Measurements from ENCODE around the gene ELOVL6. TPM values are rescaled to one million over a fixed set of nuclear protein-coding genes. Genes with fewer than 3 reads are reported as not detected.
A peak's percentile ranks its signal among the peaks of the same experiment; 100 is the strongest.

ELOVL6 gene
- total RNA-seq, 3 donors from 2014 or later (not counting 1 experiment from before 2014, with no cell fraction given): 25.0 to 35.2 (median 30.9) TPM

DNA sequence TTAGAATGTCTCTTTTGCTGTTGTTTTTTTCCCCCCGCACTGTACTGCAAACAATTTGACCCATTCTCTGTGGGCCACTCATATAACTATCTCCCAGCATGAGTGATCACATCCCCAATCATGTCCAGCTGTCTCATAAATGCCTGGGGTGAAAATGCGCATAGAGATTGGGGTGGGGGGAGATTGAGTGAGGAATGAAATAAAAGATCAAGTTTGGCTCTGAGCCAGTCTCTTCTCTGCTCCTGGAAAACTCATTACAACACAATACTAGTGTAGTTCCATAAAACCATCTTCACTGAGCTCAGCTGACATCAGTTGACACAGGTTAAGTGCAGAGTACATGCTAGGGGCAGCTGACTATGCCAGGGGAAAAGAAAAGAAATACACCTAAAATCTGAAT lies 188.9 kb downstream of the ELOVL6 start:
- no peak overlapping the region for H3K27ac Mint-ChIP-seq
- no peak for ATAC-seq
- H3K36me3 Mint-ChIP-seq: no peaks in the 10 kb centered on the region
- no peak for TF ChIP-seq CTCF (IDR thresholded peaks at IDR 0.05)
- H3K4me1 Mint-ChIP-seq: no peaks in the 10 kb centered on the region
- Histone ChIP-seq H3K27ac (ENCODE audit: low read length) (no peak overlapping the region), H3K4me1 (ENCODE audit: control insufficient read depth, insufficient read depth, low read length) (no peaks in the 10 kb centered on the region), H3K36me3 (ENCODE audit: control insufficient read depth, insufficient read depth, low read length) (no peaks in the 10 kb centered on the region), H3K4me3 (ENCODE audit: low read length) (no peak overlapping the region), H3K9me3 (ENCODE audit: control insufficient read depth, insufficient read depth, low read length) (no peaks in the 10 kb centered on the region), H3K27me3 (ENCODE audit: control insufficient read depth, insufficient read depth, low read length) (no peaks in the 10 kb centered on the region)
- DNase-seq: no peak
- intact Hi-C loops (cut with micrococcal nuclease): no loop called here
- peaks cover 3 to 12% of the 10 kb centered on the region in 2 donors for H3K27me3 Mint-ChIP-seq (ENCODE audit: low read depth in 2 of 2)
- H3K9me3 Mint-ChIP-seq: no peaks in the 10 kb centered on the region
- no peak overlapping the region for H3K4me3 Mint-ChIP-seq
- 100% methylated on average over 1 of the region's 2 CpGs for WGBS (ENCODE audit: insufficient coverage)

DNA sequence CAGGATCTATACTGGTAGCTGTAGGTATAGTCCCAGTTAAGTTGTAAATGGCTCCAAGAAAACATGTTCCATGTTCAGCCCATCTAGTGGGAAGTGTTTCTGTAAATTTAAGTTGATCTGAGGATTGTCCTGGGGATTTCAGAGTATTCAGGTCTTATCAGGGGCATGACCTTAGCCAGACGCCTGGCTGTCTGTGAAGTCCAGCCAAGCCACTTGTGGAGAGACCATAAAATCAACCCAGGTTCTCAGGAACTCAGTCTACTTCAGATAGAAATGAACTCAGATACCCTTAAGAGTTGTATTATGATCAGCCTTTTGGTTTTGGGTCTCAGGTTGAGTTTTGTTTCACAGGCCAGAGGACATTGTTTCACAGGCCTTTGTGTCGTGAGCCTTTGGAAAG lies 189.9 kb downstream of the ELOVL6 start:
- ATAC-seq (no peak), DNase-seq (no peak)
- H3K27ac Mint-ChIP-seq: no peak overlapping the region
- no peaks in the 10 kb centered on the region for H3K36me3 Mint-ChIP-seq
- no peaks in the 10 kb centered on the region for H3K9me3 Mint-ChIP-seq
- no peak overlapping the region for H3K4me3 Mint-ChIP-seq
- no peak for TF ChIP-seq CTCF (IDR thresholded peaks at IDR 0.05)
- 100% methylated on average over 2 of the region's 2 CpGs for WGBS (ENCODE audit: insufficient coverage)
- Histone ChIP-seq H3K27me3 (ENCODE audit: control insufficient read depth, insufficient read depth, low read length) (no peaks in the 10 kb centered on the region), H3K4me1 (ENCODE audit: control insufficient read depth, insufficient read depth, low read length) (no peaks in the 10 kb centered on the region), H3K4me3 (ENCODE audit: low read length) (no peak overlapping the region), H3K36me3 (ENCODE audit: control insufficient read depth, insufficient read depth, low read length) (no peaks in the 10 kb centered on the region), H3K27ac (ENCODE audit: low read length) (no peak overlapping the region), H3K9me3 (ENCODE audit: control insufficient read depth, insufficient read depth, low read length) (no peaks in the 10 kb centered on the region)
- intact Hi-C loops (cut with micrococcal nuclease): no loop called here
- peaks cover 5% of the 10 kb centered on the region in 2 donors for H3K27me3 Mint-ChIP-seq (ENCODE audit: low read depth in 2 of 2)
- H3K4me1 Mint-ChIP-seq: no peaks in the 10 kb centered on the region

GRCh38 chr4:110007217-110007616 lies 191.2 kb downstream of the ELOVL6 start:
- Histone ChIP-seq H3K27ac (ENCODE audit: low read length) (no peak overlapping the region), H3K4me3 (ENCODE audit: low read length) (no peak overlapping the region), H3K4me1 (ENCODE audit: control insufficient read depth, insufficient read depth, low read length) (no peaks in the 10 kb centered on the region), H3K27me3 (ENCODE audit: control insufficient read depth, insufficient read depth, low read length) (no peaks in the 10 kb centered on the region), H3K9me3 (ENCODE audit: control insufficient read depth, insufficient read depth, low read length) (no peaks in the 10 kb centered on the region), H3K36me3 (ENCODE audit: control insufficient read depth, insufficient read depth, low read length) (no peaks in the 10 kb centered on the region)
- Mint-ChIP-seq H3K4me3 (no peak overlapping the region), H3K27me3 (ENCODE audit: low read depth in 2 of 2) (peaks cover 0 to 3% of the 10 kb centered on the region in 2 donors), H3K36me3 (no peaks in the 10 kb centered on the region), H3K27ac (peak overlapping the region in 1 of 2 donors; percentile 15), H3K4me1 (no peaks in the 10 kb centered on the region), H3K9me3 (no peaks in the 10 kb centered on the region)
- ATAC-seq: no peak
- 98% methylated on average over 3 of the region's 3 CpGs for WGBS (ENCODE audit: insufficient coverage)
- intact Hi-C loops (cut with micrococcal nuclease): no loop called here
- no peak for DNase-seq
- TF ChIP-seq CTCF (IDR thresholded peaks at IDR 0.05): no peak

DNA sequence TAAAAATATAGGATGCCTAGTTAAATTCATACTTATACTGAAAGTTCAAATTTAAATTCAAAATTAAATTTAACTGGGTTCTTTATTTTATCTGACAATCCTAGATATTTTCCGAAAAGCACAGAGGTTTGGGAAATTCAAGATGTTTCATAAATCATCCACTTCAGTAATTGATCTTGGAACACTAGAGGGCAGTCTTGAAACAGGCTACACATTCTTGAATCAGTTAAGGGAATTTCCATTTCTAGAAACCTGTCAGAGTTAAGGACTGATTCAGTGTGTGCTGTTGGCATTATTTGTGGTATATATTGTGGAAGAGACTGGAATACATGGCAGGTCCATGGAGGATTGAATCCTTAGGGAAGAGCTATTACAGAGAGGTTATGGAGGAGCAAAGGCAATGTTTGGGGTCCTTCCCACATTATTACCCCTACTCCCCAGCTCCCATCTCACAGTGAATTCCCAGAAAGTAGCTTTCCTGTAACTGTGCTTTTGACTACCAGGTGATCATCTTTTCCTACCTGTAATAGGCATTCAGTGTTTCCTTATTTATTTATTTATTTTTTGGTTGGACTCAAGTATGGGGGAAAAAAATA lies 192.9 kb downstream of the ELOVL6 start:
- Histone ChIP-seq H3K27me3 (ENCODE audit: control insufficient read depth, insufficient read depth, low read length) (no peaks in the 10 kb centered on the region), H3K9me3 (ENCODE audit: control insufficient read depth, insufficient read depth, low read length) (no peaks in the 10 kb centered on the region), H3K4me3 (ENCODE audit: low read length) (no peak overlapping the region), H3K27ac (ENCODE audit: low read length) (no peak overlapping the region), H3K36me3 (ENCODE audit: control insufficient read depth, insufficient read depth, low read length) (no peaks in the 10 kb centered on the region), H3K4me1 (ENCODE audit: control insufficient read depth, insufficient read depth, low read length) (no peaks in the 10 kb centered on the region)
- peaks cover 0 to 3% of the 10 kb centered on the region in 2 donors for H3K27me3 Mint-ChIP-seq (ENCODE audit: low read depth in 2 of 2)
- intact Hi-C loops (cut with micrococcal nuclease): loop anchor here (1.0 kb wide), 3 partner anchors 205 to 514 kb away; no protein-coding TSS in a partner anchor
- H3K4me3 Mint-ChIP-seq: no peak overlapping the region
- WGBS (ENCODE audit: insufficient coverage): 0% methylated on average over 1 of the region's 1 CpG
- DNase-seq: peak in 1 of 2 donors; percentile 80
- peak; percentile 75 to 92 (median 90) for ATAC-seq
- H3K36me3 Mint-ChIP-seq: no peaks in the 10 kb centered on the region
- H3K9me3 Mint-ChIP-seq: no peaks in the 10 kb centered on the region
- H3K27ac Mint-ChIP-seq: peak overlapping the region in 1 of 2 donors; percentile 36
- peak; percentile 83 for TF ChIP-seq CTCF (IDR thresholded peaks at IDR 0.05)
- H3K4me1 Mint-ChIP-seq: no peaks in the 10 kb centered on the region
